Panc1 (cell line): Measurements from ENCODE around the gene POU2AF2. TPM values are rescaled to one million over a fixed set of nuclear protein-coding genes. Genes with fewer than 3 reads are reported as not detected.

ENCODE experiments used
- ATAC-seq: fragments of 200-7000 bp; cut with Tn5 transposase; 2 replicates; pipeline ENCODE4 v1.9.1; 2020; ENCODE audit warnings: mild to moderate bottlenecking, moderate library complexity
- Bru-seq: library from RNA; stranded (reverse); fragments of 400-500 nt; gene quantifications from one replicate; lab custom pipeline; 2021; lab: Mats Ljungman, UMichigan
- BruChase-seq, 2 experiments: library from RNA; stranded (reverse); fragments of 400-500 nt; gene quantifications; one replicate each; lab custom pipeline; 2021; lab: Mats Ljungman, UMichigan
- BruUV-seq: library from RNA; stranded (reverse); fragments of 400-500 nt; replicated peaks from 2 replicates; lab custom pipeline; 2021; lab: Mats Ljungman, UMichigan
- CTCF ChIA-PET: fragments of 300-600 bp; sonication (Branson Sonifier 250); formaldehyde crosslinking; loops from one replicate; lab custom pipeline; 2022; ENCODE audit warnings: antibody characterized with exemption; lab: Charles Lee
- POLR2A ChIA-PET: fragments of 300-600 bp; sonication (Branson Sonifier 250); formaldehyde crosslinking; loops from one replicate; lab custom pipeline; 2022; ENCODE audit warnings: antibody characterized with exemption; lab: Charles Lee
- DNase-seq: peaks from one replicate; pipeline ENCODE4 v3.0.0-alpha.2; 2010; ENCODE audit warnings: low read depth, low spot score
- H3K27ac ChIP-seq: 2 replicates; pipeline ENCODE4 v1.5.1; 2011; ENCODE audit warnings: mild to moderate bottlenecking, low read length, inconsistent platforms
- H3K27me3 ChIP-seq: fragments of 200-500 bp; sonication (Bioruptor generic); 2 replicates; pipeline ENCODE4 v1.6.0; 2014; ENCODE audit warnings: low read length, inconsistent platforms; ENCODE audit not compliant: control insufficient read depth, insufficient read depth
- H3K36me3 ChIP-seq: fragments of 200-500 bp; sonication (Bioruptor generic); 2 replicates; pipeline ENCODE4 v1.5.1; 2014; ENCODE audit warnings: inconsistent platforms, mild to moderate bottlenecking, low read length, moderate library complexity; ENCODE audit not compliant: control insufficient read depth, insufficient read depth
- H3K4me1 ChIP-seq: 2 replicates; pipeline ENCODE4 v1.5.1; 2011; ENCODE audit warnings: inconsistent platforms, mild to moderate bottlenecking, low read length, moderate library complexity; ENCODE audit not compliant: control insufficient read depth, insufficient read depth
- H3K4me3 ChIP-seq, 2 experiments: 2 replicates each; pipeline ENCODE4 v1.5.1; 2011 to 2012; ENCODE audit warnings: low read depth in 2 of 2, low read length in 2 of 2, mild to moderate bottlenecking in 2 of 2, inconsistent platforms in 1 of 2, moderate library complexity in 1 of 2
- H3K9me3 ChIP-seq: fragments of 200-500 bp; sonication (Bioruptor generic); 2 replicates; pipeline ENCODE4 v1.5.1; 2014; ENCODE audit warnings: low read depth, mild to moderate bottlenecking, inconsistent platforms, low read length, moderate library complexity; ENCODE audit not compliant: control insufficient read depth, insufficient read depth
- CTCF ChIP-seq: fragments of 450-650 bp; IDR thresholded peaks from 2 replicates; pipeline ENCODE4 v1.5.1; 2017; ENCODE audit warnings: mild to moderate bottlenecking
- POLR2AphosphoS5 ChIP-seq: IDR thresholded peaks from 2 replicates; pipeline ENCODE4 v1.6.1; 2012; ENCODE audit warnings: mild to moderate bottlenecking, low read depth, low read length, moderate library complexity
- SIN3A ChIP-seq: IDR thresholded peaks from 2 replicates; pipeline ENCODE4 v1.6.1; 2012; ENCODE audit warnings: low read depth, mild to moderate bottlenecking, low read length, moderate library complexity, borderline replicate concordance; ENCODE audit not compliant: insufficient read depth
- TCF7L2 ChIP-seq: IDR thresholded peaks from 2 replicates; pipeline ENCODE4 v1.6.1; 2011; ENCODE audit warnings: mild to moderate bottlenecking, low read depth, low read length, inconsistent platforms
- in situ Hi-C: cut with HindIII; loops from 2 replicates; pipeline ENCODE4 v1.10.0; 2016; ENCODE audit warnings: low sequenced_read_pairs, low pct_unique_long_range_greater_than_20kb
- intact Hi-C: fragments of 100-400 bp; cut with micrococcal nuclease; formaldehyde crosslinking; loops from one replicate; pipeline ENCODE4 v1.10.0; 2022; ENCODE audit not compliant: unreplicated experiment
- long read RNA-seq: library from polyadenylated mRNA; unstranded; transcript quantifications from one replicate; pipeline ENCODE4 v2.0.0, GENCODE V29; 2021; ENCODE audit not compliant: unreplicated experiment
- polyA plus RNA-seq: library from polyadenylated mRNA; unstranded; fragments of >200 nt; gene quantifications from one replicate; pipeline ENCODE4 v1.2.1, GENCODE V29; 2012; ENCODE audit warnings: missing spikeins; ENCODE audit not compliant: insufficient read length
- total RNA-seq: library from RNA; stranded (reverse); gene quantifications from one replicate; pipeline ENCODE4 v1.2.1, GENCODE V29; 2021; ENCODE audit not compliant: unreplicated experiment
- TF ChIP-seq, protein P1 (sequence below), 2 experiments: IDR thresholded peaks; 2 replicates each; pipeline ENCODE4 v1.6.1; 2011 to 2012; ENCODE audit warnings: low read depth in 2 of 2, control low read depth in 1 of 2, low read length in 1 of 2, mild to moderate bottlenecking in 1 of 2, moderate library complexity in 1 of 2; ENCODE audit not compliant: insufficient read depth in 1 of 2

POU2AF2 gene, protein sequence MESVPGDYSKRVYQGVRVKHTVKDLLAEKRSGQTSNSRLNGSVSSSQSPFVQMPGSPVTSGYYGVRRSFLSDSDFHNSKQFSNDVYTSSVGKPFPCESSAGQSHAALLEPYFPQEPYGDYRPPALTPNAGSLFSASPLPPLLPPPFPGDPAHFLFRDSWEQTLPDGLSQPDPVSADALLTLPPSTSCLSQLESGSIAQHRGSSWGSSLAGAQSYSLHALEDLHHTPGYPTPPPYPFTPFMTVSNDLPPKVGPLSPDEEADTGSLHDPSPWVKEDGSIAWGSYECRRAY
- total RNA-seq (not detected), Bru-seq, nascent RNA (not detected), BruChase-seq, experiment 1, labeled RNA remaining after a 2-hour chase (not detected), BruChase-seq, experiment 2, labeled RNA remaining after a 6-hour chase (not detected)
- not detected for polyA plus RNA-seq
- long read RNA-seq = 0 reads

DNA sequence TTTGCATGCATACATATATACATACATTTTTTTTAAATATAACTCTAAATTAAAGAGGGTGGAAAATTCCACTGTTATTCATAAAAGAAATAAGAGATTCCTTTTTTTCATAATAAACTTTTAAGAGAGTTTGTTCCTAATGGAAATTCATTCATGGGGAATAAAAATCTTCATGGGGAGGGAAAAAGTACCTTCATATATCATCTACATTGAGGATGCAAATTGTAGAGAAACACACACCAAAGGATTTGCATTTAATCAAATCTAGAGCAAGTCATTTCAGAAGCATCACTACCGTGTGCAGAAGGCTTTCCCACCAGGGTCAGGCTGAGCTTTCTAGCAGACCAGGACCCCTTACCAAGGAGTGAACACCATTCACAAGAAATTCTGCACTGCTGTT, at the start of gene POU2AF2:
POU2AF2 (plus strand) TSS at position 301 of the 400 bp plus-strand sequence. CDS start 129 bp downstream, outside the sequence.
- Histone ChIP-seq H3K36me3 (no peaks in the 10 kb centered on the region), H3K27me3 (peaks cover 24% of the 10 kb centered on the region), H3K4me1 (no peaks in the 10 kb centered on the region), H3K4me3 (no peak within 1 kb of the TSS), H3K27ac (no peak within 1 kb of the TSS), H3K9me3 (no peaks in the 10 kb centered on the region)
- TF ChIP-seq SIN3A (no peak), CTCF (no peak), TCF7L2 (no peak), POLR2AphosphoS5 (no peak)
- TF ChIP-seq, protein P1, sequence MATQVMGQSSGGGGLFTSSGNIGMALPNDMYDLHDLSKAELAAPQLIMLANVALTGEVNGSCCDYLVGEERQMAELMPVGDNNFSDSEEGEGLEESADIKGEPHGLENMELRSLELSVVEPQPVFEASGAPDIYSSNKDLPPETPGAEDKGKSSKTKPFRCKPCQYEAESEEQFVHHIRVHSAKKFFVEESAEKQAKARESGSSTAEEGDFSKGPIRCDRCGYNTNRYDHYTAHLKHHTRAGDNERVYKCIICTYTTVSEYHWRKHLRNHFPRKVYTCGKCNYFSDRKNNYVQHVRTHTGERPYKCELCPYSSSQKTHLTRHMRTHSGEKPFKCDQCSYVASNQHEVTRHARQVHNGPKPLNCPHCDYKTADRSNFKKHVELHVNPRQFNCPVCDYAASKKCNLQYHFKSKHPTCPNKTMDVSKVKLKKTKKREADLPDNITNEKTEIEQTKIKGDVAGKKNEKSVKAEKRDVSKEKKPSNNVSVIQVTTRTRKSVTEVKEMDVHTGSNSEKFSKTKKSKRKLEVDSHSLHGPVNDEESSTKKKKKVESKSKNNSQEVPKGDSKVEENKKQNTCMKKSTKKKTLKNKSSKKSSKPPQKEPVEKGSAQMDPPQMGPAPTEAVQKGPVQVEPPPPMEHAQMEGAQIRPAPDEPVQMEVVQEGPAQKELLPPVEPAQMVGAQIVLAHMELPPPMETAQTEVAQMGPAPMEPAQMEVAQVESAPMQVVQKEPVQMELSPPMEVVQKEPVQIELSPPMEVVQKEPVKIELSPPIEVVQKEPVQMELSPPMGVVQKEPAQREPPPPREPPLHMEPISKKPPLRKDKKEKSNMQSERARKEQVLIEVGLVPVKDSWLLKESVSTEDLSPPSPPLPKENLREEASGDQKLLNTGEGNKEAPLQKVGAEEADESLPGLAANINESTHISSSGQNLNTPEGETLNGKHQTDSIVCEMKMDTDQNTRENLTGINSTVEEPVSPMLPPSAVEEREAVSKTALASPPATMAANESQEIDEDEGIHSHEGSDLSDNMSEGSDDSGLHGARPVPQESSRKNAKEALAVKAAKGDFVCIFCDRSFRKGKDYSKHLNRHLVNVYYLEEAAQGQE (IDR thresholded peaks at IDR 0.05; ENCODE audit: insufficient read depth in 1 of 2, low read depth in 2 of 2, low read length in 1 of 2) = no peak
- in situ Hi-C loops = no loop called here
- ChIA-PET CTCF (no interaction called here), POLR2A (no interaction called here)
- no TSS peak for BruUV-seq
- DNase-seq (no peak), ATAC-seq (no peak)
- intact Hi-C loops = no loop called here

- H3K36me3 ChIP-seq = no peaks in the 10 kb centered on the region
- ChIA-PET CTCF (no interaction called here), POLR2A (no interaction called here)
- H3K4me3 ChIP-seq = no peak overlapping the region
- intact Hi-C loops (no loop called here), in situ Hi-C loops (no loop called here)
- ATAC-seq (no peak), DNase-seq (no peak)
- BruUV-seq = no TSS peak
- TF ChIP-seq, protein P1 (IDR thresholded peaks at IDR 0.05; ENCODE audit: insufficient read depth in 1 of 2, low read depth in 2 of 2, low read length in 1 of 2) = no peak
- TF ChIP-seq TCF7L2 (no peak), CTCF (no peak), POLR2AphosphoS5 (no peak), SIN3A (no peak)
- no peak overlapping the region for H3K27ac ChIP-seq
- H3K27me3 ChIP-seq = no peaks in the 10 kb centered on the region
- no peaks in the 10 kb centered on the region for H3K4me1 ChIP-seq
- H3K9me3 ChIP-seq = no peaks in the 10 kb centered on the region
These were observed 45.5 kb upstream of the POU2AF2 start for GRCh38 chr11:111200010-111200534.
